Skin epidermis (tissue), 12 donors: ENCODE data around the gene CFAP97D1.

Source experiments
- H3K27ac ChIP-seq, 21 experiments: fragments of 200-600 bp; sonication (generic) in 11 of 21; one replicate each; pipeline ENCODE4 v1.5.0; 2020; ENCODE audit warnings: mild to moderate bottlenecking in 3 of 21, inconsistent platforms in 2 of 21, moderate library complexity in 2 of 21
- H3K4me3 ChIP-seq, 7 experiments: fragments of 200-600 bp; sonication (generic) in 2 of 7; one replicate each; pipeline ENCODE4 v1.5.0; 2020; ENCODE audit warnings: inconsistent platforms in 2 of 7, mild to moderate bottlenecking in 2 of 7, moderate library complexity in 1 of 7

The CFAP97D1 gene

DNA sequence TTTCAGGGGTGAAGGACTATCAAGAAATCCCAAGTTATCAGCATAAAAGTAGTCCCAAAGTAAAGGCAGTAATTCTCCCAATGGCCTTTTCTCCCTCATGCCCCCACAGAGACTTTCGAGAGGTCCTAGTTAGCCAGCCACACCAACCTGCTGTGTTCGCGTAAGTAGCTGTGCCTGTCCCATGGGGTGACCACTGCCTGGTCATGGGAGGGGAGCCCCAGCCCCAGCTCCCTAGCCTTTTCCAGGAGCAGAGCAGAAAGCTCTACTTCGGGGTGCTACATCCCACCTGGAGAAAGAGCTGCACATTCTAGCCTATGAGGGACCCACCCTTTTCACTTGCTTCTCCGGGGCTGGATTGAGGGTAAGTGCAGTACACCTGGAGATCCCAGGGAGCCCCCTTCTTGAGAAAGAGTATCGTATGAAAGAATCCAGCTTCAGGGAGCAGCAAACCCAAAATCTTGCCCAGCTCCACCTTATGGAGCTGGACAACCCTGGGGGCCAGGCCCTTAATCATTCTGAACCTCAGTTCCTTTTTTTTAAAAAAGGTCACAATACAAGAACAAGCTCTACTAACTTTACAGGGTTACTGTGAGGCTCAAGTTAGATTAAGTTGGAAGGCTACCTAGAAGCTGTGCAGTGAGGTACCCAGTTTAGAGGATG is 13.1 kb upstream of the CFAP97D1 start:
- Histone ChIP-seq H3K4me3 (no peak overlapping the region), H3K27ac (peak overlapping the region in 1 of 21 experiments; percentile 46)

DNA sequence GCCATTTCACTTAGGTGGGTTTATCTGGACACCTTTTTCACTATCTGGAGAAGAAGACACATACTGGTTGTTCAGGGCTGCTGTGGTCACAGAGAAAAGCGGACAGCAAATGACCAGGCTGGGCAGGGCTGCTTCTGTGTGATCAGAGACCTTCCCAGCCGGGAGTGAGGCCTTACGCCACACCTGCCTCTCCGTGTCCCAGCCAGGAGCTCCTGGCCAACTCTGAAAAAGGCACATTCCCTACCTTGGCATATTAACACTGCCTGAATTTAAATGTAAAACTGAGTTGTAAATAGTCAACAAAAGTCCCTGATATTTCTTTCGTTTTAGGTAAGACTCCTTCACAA is 12.5 kb upstream of the CFAP97D1 start:
- Histone ChIP-seq H3K4me3 (no peak overlapping the region), H3K27ac (peak overlapping the region in 2 of 21 experiments; percentile 1 to 14)

DNA sequence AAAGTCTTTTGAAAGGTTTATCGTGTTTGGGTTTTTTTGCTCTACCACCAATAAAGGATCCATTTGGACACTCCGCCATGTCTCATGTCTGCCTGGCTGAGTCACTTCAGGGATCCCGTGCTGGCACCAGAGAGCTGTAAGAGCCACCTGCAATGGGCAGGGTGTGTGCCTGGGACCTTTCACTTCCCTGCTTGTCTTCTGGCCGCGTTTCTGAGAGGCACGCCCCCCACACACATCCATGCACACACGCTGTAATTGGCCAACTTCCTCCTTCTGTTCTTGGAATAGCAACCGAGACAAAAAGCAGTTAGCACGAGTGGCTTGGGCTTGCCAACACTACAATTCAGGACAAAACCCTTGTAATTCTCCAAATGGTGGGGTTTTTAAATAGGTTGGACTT is 11.9 kb upstream of the CFAP97D1 start:
- Histone ChIP-seq H3K4me3 (no peak overlapping the region), H3K27ac (peak overlapping the region in 5 of 21 experiments; percentile 8 to 60 (median 34))

DNA sequence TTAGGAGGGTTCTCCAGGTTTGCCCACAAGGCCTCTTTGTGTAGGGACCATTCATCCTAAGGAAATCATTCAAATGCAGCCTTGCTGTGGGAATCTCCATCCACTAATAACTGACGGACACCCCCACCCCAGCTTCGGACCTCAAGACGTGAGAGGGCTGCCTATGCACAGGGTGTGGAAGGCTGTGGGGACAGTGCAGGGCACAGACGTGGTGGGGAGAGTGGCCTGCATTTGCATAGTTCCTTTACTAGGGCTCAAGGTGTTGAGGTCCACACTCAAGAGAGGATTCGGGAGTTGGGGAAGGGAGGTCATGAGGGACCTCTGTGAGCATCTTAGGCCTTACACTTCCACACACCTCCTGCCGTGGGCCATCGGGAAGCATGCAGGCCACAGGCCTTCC is 11.3 kb upstream of the CFAP97D1 start:
- no peak overlapping the region for H3K4me3 ChIP-seq
- H3K27ac ChIP-seq, result peak overlapping the region in 9 of 21 experiments; percentile 8 to 60 (median 34)

DNA sequence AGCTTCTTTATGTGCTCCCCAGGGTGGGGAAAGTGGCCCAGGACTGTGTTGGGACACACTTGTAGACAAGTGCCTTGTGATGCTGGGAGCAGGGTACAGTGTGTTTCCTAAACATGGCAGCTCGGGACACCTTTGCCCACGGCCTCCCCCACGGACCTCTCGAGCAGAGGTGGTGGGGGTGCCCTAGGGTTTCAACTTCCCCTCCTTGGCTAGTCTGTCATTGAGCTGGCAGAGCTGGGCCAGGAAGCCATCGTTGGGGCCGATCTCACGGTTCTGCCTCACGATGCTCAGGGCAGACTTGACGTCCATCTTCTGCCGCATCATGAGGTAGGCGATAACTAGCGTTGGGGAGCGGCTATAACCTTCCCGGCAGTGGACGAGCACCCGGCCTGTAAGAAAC is 10.8 kb upstream of the CFAP97D1 start:
- Histone ChIP-seq H3K4me3 (no peak overlapping the region), H3K27ac (peak overlapping the region in 6 of 21 experiments; percentile 8 to 60 (median 41))

DNA sequence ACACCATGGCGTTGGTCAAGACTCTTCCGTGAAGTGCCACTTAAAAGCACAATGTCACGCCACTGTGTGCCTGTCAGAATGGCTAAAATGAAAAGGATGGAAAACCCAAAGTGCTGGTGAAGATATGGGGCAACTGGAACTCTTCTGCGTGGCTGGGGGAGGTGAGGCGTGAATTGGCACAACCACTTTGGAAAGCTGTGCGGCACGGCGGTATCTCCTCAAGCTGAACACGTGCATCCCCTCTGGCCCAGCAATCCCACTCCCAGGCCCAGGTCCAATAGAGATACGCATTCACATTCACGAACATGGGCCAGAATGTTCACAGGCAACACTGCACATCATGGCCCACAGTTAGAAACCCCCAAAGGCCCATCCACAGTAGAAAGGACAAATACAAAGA is 10.4 kb upstream of the CFAP97D1 start:
- H3K4me3 ChIP-seq, result no peak overlapping the region
- peak overlapping the region in 1 of 21 experiments; percentile 60 for H3K27ac ChIP-seq

DNA sequence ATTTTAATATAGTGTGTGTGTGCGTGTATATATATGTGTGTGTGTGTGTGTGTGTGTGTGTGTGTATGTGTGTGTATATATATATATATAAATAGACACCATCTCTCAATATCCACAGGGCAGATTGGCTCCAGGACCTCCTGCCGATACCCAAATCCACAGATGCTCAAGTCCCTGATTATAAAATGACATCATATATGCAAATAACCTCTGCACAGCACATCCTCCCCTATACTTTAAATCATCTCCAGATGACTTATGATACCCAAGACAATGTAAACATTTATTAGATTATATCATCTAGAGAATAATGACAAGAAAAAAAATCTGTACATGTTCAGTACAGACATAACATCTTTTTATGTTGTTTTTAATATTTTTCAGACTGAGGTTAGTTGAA is 9.3 kb upstream of the CFAP97D1 start:
- H3K27ac ChIP-seq, result no peak overlapping the region

DNA sequence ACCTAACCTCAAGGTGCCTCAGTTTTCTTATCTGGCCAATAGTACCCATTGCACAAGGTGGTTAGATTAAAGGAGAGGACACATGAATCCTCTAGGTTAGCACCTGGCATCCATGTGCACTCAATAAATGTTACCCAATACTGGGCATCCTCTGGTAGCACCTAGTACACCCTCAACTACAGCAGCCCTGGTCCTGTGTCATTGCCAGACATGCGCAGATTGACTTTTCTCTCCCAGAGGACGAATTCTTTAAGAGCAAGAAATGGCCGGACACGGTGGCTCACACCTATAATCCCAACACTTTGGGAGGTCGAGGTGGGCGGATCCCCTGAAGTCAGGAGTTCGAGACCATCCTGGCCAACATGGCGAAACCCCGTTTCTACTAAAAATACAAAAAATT is 8.8 kb upstream of the CFAP97D1 start:
- H3K27ac ChIP-seq, result no peak overlapping the region
- H3K4me3 ChIP-seq, result no peak overlapping the region

More for the DNA sequence above, 9.3 kb upstream of the CFAP97D1 start:
- H3K4me3 ChIP-seq, result no peak overlapping the region

DNA sequence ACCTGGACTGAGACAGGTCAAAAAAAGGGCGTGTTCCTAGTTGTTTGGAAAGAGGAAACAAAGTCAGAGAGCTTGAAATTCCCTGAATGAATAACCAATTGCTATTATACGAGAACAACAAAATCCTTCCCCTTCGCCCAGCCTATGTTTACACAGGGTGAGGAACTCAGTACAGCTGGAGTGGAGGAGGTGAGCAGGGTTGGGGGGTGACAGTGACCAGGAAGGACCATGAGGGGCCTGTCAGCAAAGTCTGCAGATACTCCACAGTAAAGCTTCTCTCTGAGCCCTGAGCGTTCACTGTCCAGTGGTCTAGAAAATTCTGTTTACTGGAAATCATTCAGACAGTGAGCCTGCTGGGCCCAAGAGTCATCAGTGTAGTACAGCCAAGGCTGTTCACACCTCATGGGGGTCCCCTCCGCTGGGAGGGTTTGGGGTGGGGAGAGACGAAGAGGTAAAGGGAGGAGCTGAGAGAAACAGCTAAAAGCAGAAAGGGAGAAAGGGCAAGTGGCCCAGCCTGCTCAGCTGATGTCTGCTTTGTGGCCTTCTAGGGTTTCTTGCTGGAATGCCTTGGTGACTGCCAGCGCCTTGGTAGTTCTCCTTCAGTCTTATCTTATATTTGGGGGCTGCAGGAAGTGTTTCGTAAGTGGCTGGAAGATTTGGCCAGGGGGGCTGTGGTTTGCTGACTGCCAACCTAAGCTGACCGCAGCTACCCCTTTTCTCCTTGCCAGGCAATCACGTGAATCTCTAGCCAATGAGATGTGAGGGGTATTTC is 7.2 kb upstream of the CFAP97D1 start:
- Histone ChIP-seq H3K4me3 (no peak overlapping the region), H3K27ac (peak overlapping the region in 11 of 21 experiments; percentile 16 to 64 (median 26))

DNA sequence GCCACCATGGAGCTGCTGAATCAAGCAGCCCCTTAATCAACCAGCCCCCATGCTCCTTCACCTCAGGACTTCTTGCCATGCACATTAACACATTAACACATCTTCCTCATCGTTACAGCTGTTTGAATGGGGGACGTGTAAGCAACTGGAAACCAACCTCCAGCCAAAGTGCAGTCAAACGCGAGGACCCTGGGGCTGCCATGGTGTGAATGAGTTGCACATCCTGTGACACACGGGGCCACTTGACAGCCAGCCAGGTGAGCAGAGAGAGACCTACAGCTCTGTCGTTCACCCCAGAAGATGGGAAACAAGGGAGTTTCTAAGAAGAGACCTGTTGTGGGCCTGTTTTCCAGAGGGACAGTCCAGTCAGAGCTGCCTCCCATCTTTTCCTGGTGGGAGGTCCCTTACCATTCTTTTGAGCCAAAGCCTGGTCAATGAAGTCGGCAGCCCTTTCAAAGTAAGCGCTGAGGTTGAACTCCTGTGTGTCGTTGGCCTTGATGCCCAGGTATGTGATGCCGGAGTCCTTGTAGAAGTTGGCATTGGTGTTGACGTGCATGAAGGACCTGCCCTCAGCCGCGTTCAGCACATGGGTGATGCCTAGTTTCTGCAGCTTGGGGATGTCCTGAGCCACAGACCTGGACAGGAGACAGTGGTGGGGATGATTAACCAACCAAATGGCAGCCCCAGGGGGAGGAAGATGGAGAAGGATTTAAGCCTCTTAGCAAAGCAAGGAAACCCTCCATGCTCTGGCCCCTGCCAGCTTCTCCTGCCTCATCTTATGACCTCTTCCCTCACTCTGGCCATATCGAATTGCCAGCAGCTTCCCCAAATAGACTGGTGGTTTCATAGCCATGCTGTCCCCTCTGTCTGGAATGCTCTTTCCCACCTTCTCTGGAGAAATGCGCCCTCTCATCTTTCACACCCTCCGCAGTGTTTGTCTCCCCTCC is 5.7 kb upstream of the CFAP97D1 start:
- H3K27ac ChIP-seq, result peak overlapping the region in 2 of 21 experiments; percentile 18 to 30
- H3K4me3 ChIP-seq, result no peak overlapping the region

DNA sequence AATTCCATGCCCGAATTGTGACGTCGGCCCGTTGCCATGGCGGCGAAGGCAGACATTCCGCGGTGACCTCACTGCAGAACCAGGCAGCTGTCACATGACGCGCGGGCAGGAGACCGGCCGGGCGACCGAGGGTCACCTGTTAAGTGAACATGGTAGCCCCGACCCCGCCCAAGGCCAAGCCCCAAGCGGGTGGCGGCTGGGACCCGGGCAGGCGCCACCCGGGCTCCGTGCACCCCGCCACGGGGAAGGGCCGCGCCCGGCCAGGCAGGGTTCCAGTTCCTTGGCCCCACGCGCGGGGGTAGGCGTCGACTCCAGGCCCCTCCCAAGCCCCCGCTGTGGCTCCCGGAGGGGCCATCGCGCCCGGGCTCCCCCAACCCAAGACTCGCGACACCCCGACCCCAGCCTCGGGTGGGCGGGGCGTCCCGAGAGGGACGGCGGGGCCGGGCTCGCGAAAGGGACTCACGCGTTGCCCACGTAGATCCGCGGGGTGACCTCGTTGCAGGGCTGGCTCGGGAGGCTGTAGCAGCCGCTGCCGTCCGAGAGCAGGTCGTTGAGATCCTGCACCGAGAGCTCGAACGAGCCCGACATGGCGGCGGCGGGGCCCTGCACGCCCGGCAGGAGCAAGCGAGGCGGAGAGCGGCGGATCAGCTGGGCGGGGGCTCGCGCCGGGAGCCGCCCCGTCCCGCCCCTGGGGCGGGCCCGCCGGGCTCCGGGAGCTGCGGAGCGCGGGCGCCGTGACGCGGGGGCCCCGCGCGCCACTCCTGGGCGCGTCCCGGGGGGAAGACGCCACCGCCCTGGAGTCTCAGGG is 1.7 kb upstream of the CFAP97D1 start, which contains the start of gene DUSP3:
Gene DUSP3, minus strand, starts transcription at position 641 of the 808 bp plus-strand sequence. Its CDS starts 53 bp downstream, at position 588.
- H3K4me3 ChIP-seq, result peak within 1 kb of the TSS; percentile 74 to 99 (median 94)
- H3K27ac ChIP-seq, result peak within 1 kb of the TSS; percentile 86 to 100 (median 99)

DNA sequence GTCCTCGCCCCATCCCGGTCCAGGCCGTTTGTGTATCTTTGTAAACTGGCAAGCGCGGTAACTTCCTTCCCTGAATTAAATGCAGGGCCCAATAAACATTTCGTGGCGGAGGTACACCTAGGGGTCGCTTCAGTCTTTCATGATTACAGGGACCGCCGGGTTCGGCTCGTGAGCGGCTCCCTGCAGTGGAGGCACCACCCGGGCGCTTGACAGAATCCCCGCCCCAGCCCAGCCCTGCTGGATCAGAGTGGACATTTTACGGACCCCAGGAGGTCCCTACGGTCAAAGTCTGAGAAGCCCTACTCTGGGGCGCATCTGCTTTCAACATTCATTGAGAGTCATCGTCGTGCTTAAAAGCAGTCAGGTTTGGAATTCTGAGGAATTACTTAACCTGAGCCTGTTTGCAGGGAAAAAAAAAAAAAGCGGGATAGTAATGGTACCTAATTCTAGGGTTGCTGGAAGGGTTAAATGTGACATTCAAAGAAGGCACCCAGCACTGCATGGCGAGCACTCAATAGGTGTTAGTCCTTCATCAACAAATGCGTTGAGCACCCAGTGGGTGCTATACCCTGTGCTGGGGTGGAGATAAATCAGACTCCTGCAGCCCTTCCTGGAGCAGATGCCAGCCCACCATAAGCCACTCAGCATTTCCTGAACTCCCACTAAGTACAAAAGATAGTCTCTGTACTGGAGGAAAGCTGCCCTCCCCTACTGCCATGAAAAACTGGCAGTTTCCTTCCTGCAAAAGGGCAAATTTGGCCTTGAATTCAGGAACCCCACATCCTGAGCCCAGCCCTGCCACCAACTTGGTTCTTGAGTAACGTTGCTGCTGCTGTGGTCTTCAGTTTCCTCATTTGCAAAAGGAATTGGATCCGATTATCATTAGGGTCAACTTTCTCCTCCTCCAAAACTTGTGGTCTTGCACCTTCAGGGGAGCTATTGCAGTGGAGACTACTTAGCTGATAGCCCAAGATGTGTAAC is 800 bp upstream of the CFAP97D1 start:
- Histone ChIP-seq H3K4me3 (peak overlapping the region; percentile 74 to 99 (median 94)), H3K27ac (peak overlapping the region in 20 of 21 experiments; percentile 43 to 100 (median 99))

DNA sequence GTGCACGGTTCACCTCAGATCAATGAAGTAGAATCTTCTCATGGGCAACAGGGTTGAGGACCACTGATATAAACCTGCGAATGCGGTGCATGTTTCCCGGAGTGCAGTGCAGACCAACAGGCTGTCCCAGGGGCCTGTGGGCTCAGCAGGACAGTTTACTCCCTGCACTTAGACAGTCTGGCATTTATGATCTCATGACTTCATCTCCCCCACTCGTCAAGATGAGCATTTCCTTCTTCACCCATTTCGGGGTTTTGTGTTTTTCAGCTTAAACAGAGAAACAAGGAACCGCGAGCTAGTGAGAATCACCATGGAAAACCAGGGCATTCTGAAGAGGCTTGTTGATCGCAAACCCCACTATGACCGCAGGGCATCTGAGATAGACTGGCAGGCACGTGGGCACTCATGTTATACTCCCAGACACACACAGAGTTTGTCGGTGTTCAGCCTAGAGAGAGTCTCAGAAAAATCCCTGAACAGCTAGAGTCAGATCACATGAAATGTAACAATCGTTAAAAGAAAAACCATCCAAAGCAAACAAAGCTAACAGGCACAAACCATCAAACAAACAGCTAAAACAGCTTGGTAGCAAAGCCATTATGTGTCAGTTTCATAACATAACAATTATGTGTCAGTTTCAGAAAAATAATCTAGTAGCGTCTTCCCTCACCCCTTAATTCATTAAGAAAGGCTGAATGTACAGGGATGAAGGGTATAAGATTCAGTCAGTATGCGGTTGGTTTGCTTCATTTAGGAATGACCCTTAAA is 2.9 kb downstream of the CFAP97D1 start:
- H3K27ac ChIP-seq, result peak overlapping the region in 1 of 21 experiments; percentile 26
- no peak overlapping the region for H3K4me3 ChIP-seq

DNA sequence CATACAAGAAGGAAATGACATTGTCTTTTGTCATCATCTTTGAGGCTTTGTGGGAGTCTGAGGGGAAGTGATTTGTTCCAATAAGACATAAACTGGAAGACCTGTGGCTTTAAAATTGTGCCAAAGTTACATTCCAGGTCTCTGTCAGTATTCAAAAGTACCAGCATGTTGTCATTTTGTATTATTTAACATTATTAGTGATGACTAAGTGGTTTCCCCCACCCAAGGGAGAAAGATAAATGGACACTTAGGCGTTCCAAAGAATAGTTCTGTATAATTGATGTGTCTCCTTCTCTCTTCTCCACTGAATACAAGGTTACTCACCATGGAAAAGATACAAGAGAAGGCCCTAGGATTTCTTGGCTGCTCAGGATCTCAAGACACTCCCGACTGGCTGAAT is 3.8 kb downstream of the CFAP97D1 start:
- H3K27ac ChIP-seq, result peak overlapping the region in 4 of 21 experiments; percentile 11 to 46 (median 26)
- no peak overlapping the region for H3K4me3 ChIP-seq

DNA sequence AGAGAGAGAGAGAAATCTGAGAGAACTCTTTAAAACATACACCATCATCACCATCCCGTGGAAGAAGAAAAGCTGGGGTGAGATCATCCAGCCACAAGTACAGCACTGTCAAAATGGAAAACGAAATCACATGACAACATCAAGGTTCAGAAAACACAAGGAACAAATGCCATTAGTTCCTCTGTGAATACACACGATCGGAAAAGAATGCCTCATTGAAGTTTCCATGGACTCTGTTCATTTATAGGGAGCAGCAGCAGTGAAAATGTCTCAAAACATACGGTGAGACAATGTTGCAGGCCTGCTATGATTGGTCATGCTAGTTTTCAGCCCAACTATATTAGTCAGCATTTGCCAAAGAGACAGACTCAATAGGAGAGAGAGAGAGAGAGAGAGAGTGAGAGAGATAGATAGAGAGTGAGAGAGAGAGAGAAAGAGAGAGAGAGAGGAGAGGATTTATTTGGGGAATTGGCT is 4.4 kb downstream of the CFAP97D1 start:
- H3K4me3 ChIP-seq, result no peak overlapping the region
- peak overlapping the region in 4 of 21 experiments; percentile 17 to 57 (median 40) for H3K27ac ChIP-seq

DNA sequence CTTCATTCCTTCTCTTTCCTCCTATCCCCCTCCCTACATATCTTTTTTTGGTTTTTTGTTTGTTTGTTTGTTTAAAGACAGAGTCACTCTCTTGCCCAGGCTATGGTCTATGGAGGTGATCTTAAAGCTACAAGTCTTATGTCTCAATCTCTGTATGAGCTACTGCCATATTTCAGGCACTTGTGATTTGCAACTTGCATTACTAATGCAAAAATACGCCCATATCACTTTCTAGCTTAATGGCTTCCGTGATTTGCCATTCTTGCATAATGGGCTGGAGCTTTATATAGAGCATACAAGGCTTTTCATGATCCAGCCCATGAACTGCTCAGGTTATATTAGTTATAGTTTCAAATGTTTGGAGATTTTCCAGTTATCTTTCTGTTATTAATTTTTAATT is 7.5 kb downstream of the CFAP97D1 start:
- H3K4me3 ChIP-seq, result no peak overlapping the region
- no peak overlapping the region for H3K27ac ChIP-seq

DNA sequence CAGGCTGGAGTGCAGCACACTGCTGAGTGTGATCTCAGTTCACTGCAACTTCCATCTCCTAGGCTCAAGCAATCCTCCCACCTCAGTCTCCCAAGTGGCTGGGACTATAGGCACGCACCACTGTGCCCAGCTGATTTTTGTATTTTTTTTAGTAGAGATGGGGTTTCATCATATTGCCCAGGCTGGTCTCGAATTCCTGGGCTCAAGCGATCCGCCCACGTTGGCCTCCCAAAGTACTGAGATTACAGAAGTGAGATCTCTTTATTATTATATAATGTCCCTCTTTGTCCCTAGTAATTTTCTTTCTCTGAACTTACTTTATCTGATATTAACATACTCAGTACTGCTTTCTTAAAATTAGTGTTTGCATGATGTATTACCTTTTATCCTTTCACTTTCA is 8.3 kb downstream of the CFAP97D1 start:
- Histone ChIP-seq H3K4me3 (no peak overlapping the region), H3K27ac (no peak overlapping the region)
